Measurements from ENCODE around the gene SAC3D1. TPM values are rescaled to one million over a fixed set of nuclear protein-coding genes. Genes with fewer than 3 reads are reported as not detected.

SAC3D1 gene
- polyA plus RNA-seq, 1 of the 3 experiments (the other 2 are of a cell fraction), result 22.5 TPM

DNA sequence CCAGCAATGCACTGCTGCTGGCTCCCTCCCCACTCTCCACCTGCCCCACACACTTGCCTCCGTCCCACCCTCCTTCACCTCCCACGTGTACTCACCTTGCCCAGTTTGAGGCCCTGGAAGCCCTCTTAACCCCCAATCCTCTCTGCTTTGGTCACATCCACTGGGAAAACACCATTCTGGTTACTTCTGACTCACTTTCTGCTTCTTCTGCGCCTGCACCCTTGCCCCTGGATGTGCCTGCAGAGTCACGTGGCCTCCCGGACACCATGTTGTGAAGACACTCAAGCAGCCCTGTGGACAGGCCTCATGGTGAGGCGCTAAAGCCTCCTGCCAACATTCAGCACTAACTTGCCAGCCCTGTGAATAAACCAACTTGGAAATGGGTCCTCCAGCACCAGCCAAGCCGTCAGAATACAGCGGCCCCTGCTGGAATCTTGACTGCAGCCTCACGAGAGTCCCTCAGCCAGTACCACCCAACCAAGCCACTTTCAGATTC, 20.0 kb downstream of the SAC3D1 start:
- Histone ChIP-seq H4K20me1 (ENCODE audit: insufficient read depth) (no peaks in the 10 kb centered on the region), H3K36me3 (replicated peaks in 1 of 2; ENCODE audit: control insufficient read depth in 1 of 2, insufficient read depth in 2 of 2, low read length in 1 of 2) (no peaks in the 10 kb centered on the region), H2AFZ (ENCODE audit: low read depth) (no peak overlapping the region), H3K9me2 (no peaks in the 10 kb centered on the region), H3K9ac (no peak overlapping the region), H3K4me1 (ENCODE audit: control insufficient read depth in 1 of 2, insufficient read depth in 2 of 2, low read depth in 1 of 2, low read length in 1 of 2) (no peaks in the 10 kb centered on the region; a peak in 1 of 4 replicates), H3K4me2 (no peak overlapping the region), H3F3A (replicated peaks; ENCODE audit: insufficient read depth) (no peaks in the 10 kb centered on the region), H3K27ac (ENCODE audit: low read depth in 2 of 2, low read length in 1 of 2) (no peak overlapping the region), H3K9me3 (no peaks in the 10 kb centered on the region), H3K79me2 (ENCODE audit: insufficient read depth) (no peaks in the 10 kb centered on the region), H3K4me3 (ENCODE audit: low read depth in 2 of 2, low read length in 1 of 2) (no peak overlapping the region), H3K27me3 (ENCODE audit: insufficient read depth) (no peaks in the 10 kb centered on the region)
- no peak for TF ChIP-seq YY1 (IDR thresholded peaks at IDR 0.05; ENCODE audit: low read depth)
- TF ChIP-seq CHD2 (IDR thresholded peaks at IDR 0.05; ENCODE audit: low read length, partially characterized antibody), result no peak
- TF ChIP-seq GABPA (IDR thresholded peaks at IDR 0.05; ENCODE audit: low read depth), result no peak
- TF ChIP-seq, protein P1, sequence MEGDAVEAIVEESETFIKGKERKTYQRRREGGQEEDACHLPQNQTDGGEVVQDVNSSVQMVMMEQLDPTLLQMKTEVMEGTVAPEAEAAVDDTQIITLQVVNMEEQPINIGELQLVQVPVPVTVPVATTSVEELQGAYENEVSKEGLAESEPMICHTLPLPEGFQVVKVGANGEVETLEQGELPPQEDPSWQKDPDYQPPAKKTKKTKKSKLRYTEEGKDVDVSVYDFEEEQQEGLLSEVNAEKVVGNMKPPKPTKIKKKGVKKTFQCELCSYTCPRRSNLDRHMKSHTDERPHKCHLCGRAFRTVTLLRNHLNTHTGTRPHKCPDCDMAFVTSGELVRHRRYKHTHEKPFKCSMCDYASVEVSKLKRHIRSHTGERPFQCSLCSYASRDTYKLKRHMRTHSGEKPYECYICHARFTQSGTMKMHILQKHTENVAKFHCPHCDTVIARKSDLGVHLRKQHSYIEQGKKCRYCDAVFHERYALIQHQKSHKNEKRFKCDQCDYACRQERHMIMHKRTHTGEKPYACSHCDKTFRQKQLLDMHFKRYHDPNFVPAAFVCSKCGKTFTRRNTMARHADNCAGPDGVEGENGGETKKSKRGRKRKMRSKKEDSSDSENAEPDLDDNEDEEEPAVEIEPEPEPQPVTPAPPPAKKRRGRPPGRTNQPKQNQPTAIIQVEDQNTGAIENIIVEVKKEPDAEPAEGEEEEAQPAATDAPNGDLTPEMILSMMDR (IDR thresholded peaks at IDR 0.05), result no peak
- no peak for TF ChIP-seq RCOR1 (IDR thresholded peaks at IDR 0.05; ENCODE audit: low read length)
- 77% methylated on average over 8 of the region's 9 CpGs for WGBS (ENCODE audit: low lambda C conversion rate)
- POLR2A ChIA-PET, result no interaction called here
- CTCF ChIA-PET, result no interaction called here
- DNase-seq, result no peak

DNA sequence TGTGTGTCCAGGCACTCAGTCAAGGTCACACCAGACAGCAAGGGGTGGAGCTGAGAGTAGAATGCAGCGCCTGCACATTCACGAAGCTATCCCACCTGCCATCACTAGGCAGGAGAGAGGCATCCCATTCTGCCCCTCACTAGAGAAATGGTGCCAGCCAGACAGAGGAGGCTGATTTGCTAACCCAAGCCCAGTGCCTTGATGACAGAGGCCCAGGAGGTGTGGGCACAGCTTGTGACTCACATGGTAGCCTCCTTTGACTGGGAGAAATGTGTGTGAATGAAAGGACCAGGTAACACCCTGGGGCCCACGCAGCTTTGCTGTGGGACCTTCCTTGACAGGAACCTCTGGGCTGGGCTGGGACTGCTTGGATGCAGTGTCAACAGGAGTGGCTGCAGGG, 22.5 kb downstream of the SAC3D1 start:
- no peaks in the 10 kb centered on the region for H3K9me2 ChIP-seq
- H3K4me2 ChIP-seq, result no peak overlapping the region
- H3K27me3 ChIP-seq (ENCODE audit: insufficient read depth), result no peaks in the 10 kb centered on the region
- ChIA-PET CTCF (interaction anchor here (0.6 to 1.7 kb wide), 3 partner anchors 12 to 49 kb away, joined by 3 to 6 read pairs (median 4); partner anchors contain the start of genes ARL2 and SAC3D1), POLR2A (no interaction called here)
- no peak for DNase-seq
- H4K20me1 ChIP-seq (ENCODE audit: insufficient read depth), result no peaks in the 10 kb centered on the region
- no peak overlapping the region for H3K4me3 ChIP-seq (ENCODE audit: low read depth in 2 of 2, low read length in 1 of 2)
- 69% methylated on average over 1 of the region's 3 CpGs for WGBS (ENCODE audit: low lambda C conversion rate)
- H3F3A ChIP-seq (replicated peaks; ENCODE audit: insufficient read depth), result no peaks in the 10 kb centered on the region
- H3K4me1 ChIP-seq (ENCODE audit: control insufficient read depth in 1 of 2, insufficient read depth in 2 of 2, low read depth in 1 of 2, low read length in 1 of 2), result no peaks in the 10 kb centered on the region; a peak in 1 of 4 replicates
- H3K36me3 ChIP-seq (replicated peaks in 1 of 2; ENCODE audit: control insufficient read depth in 1 of 2, insufficient read depth in 2 of 2, low read length in 1 of 2), result no peaks in the 10 kb centered on the region
- no peak overlapping the region for H3K9ac ChIP-seq
- TF ChIP-seq RXRA (IDR thresholded peaks at IDR 0.05; ENCODE audit: borderline replicate concordance, low read depth), result no peak
- no peak for TF ChIP-seq GATA2 (CRISPR knock-in tag; IDR thresholded peaks at IDR 0.05)
- TF ChIP-seq FOXM1 (IDR thresholded peaks at IDR 0.05; ENCODE audit: low read depth), result no peak
- TF ChIP-seq MEF2A (IDR thresholded peaks at IDR 0.05; ENCODE audit: borderline replicate concordance, low read depth), result no peak
- no peak for TF ChIP-seq SMC3 (IDR thresholded peaks at IDR 0.05; ENCODE audit: low read depth, low read length)
- no peak for TF ChIP-seq FOSL2 (IDR thresholded peaks at IDR 0.05; ENCODE audit: borderline replicate concordance, low read depth)
- TF ChIP-seq MAX (IDR thresholded peaks at IDR 0.05; ENCODE audit: low read depth), result no peak
- TF ChIP-seq EZH2phosphoT487 (IDR thresholded peaks at IDR 0.05; ENCODE audit: borderline replicate concordance, low read depth), result no peak
- no peak for TF ChIP-seq SIN3A (IDR thresholded peaks at IDR 0.05; ENCODE audit: borderline replicate concordance, low read depth, low read length)
- no peak for TF ChIP-seq JUND (IDR thresholded peaks at IDR 0.05)
- TF ChIP-seq, protein P2, sequence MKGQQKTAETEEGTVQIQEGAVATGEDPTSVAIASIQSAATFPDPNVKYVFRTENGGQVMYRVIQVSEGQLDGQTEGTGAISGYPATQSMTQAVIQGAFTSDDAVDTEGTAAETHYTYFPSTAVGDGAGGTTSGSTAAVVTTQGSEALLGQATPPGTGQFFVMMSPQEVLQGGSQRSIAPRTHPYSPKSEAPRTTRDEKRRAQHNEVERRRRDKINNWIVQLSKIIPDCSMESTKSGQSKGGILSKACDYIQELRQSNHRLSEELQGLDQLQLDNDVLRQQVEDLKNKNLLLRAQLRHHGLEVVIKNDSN (IDR thresholded peaks at IDR 0.05; ENCODE audit: borderline replicate concordance, low read depth), result no peak
- no peak for TF ChIP-seq TCF12 (IDR thresholded peaks at IDR 0.05)
- no peak for TF ChIP-seq POLR2AphosphoS5 (IDR thresholded peaks at IDR 0.05; ENCODE audit: low read depth, low read length)
- no peak for TF ChIP-seq RFX5 (IDR thresholded peaks at IDR 0.05; ENCODE audit: low read length)
- TF ChIP-seq RCOR1 (IDR thresholded peaks at IDR 0.05; ENCODE audit: low read length), result no peak
- no peak for TF ChIP-seq NRF1 (IDR thresholded peaks at IDR 0.05; ENCODE audit: low read depth, low read length)
- no peaks in the 10 kb centered on the region for H3K9me3 ChIP-seq
- no peaks in the 10 kb centered on the region for H3K79me2 ChIP-seq (ENCODE audit: insufficient read depth)
- H3K27ac ChIP-seq (ENCODE audit: low read depth in 2 of 2, low read length in 1 of 2), result no peak overlapping the region
- H2AFZ ChIP-seq (ENCODE audit: low read depth), result no peak overlapping the region

Measured in SK-N-SH (cell line).